B cell (primary cell): ENCODE measurements around the gene TBC1D22A. TPM values are rescaled to one million over a fixed set of nuclear protein-coding genes. Genes with fewer than 3 reads are reported as not detected.

Experiments used
- ATAC-seq: fragments of 200-7000 bp; cut with Tn5 transposase; one replicate; pipeline ENCODE4 v1.10.0; 2021; ENCODE audit warnings: low read depth, mild to moderate bottlenecking, moderate number of reproducible peaks, moderate library complexity
- CTCF ChIA-PET: fragments of 350-600 bp; sonication (Branson Sonifier 250); formaldehyde crosslinking; loops from one replicate; lab custom pipeline; 2021; ENCODE audit warnings: antibody characterized with exemption, inconsistent platforms; lab: Charles Lee
- POLR2A ChIA-PET: fragments of 350-600 bp; sonication (Branson Sonifier 250); formaldehyde crosslinking; loops from one replicate; lab custom pipeline; 2021; ENCODE audit warnings: antibody characterized with exemption; lab: Charles Lee
- DNase-seq: peaks from one replicate; pipeline ENCODE4 v3.0.0; 2013
- H2AFZ ChIP-seq: 2 replicates; pipeline ENCODE4 v1.6.1; 2012; ENCODE audit warnings: mild to moderate bottlenecking, low read depth, low read length; ENCODE audit not compliant: insufficient read depth, poor library complexity, severe bottlenecking
- H3K27ac ChIP-seq, 2 donors: 1 replicate in 1 of 2; 2 replicates in 1 of 2; pipeline ENCODE4 v1.5.1; 2012 to 2013; ENCODE audit warnings: low read length in 2 of 2, mild to moderate bottlenecking in 2 of 2, moderate library complexity in 1 of 2
- H3K27me3 ChIP-seq, 4 experiments: fragments of 200-600 bp in 1 of 4; sonication (generic) in 1 of 4; replicated peaks in 1 of 4; 1 replicate in 2 of 4; 2 replicates in 2 of 4; pipeline versions ENCODE4 v1.6.1 to v1.7.0; 2013 to 2016; ENCODE audit warnings: low read length in 3 of 4, mild to moderate bottlenecking in 2 of 4, mixed read lengths in 1 of 4, moderate library complexity in 1 of 4; ENCODE audit not compliant: insufficient read depth in 4 of 4, control insufficient read depth in 3 of 4; ENCODE audit errors: control extremely low read depth in 1 of 4
- H3K36me3 ChIP-seq, 2 experiments: replicated peaks in 1 of 2; 1 replicate in 1 of 2; 2 replicates in 1 of 2; pipeline versions ENCODE4 v1.6.1 to v1.7.1; 2013; ENCODE audit warnings: low read length in 1 of 2; ENCODE audit not compliant: insufficient read depth in 2 of 2, control insufficient read depth in 1 of 2; ENCODE audit errors: control extremely low read depth in 1 of 2, extremely low read depth in 1 of 2
- H3K4me1 ChIP-seq, 2 donors: fragments of 200-600 bp in 1 of 2; sonication (generic) in 1 of 2; 1 replicate in 1 of 2; 2 replicates in 1 of 2; pipeline versions ENCODE4 v1.5.1 to v1.6.1; 2013 to 2017; ENCODE audit warnings: low read length in 2 of 2; ENCODE audit not compliant: control insufficient read depth in 2 of 2, insufficient read depth in 2 of 2
- H3K4me2 ChIP-seq: replicated peaks from 2 replicates; pipeline ENCODE3; 2012; ENCODE audit warnings: mild to moderate bottlenecking, low read depth, low read length; ENCODE audit not compliant: poor library complexity, severe bottlenecking
- H3K4me3 ChIP-seq, 5 experiments: fragments of 200-600 bp in 1 of 5; sonication (generic) in 1 of 5; 1 replicate in 3 of 5; 2 replicates in 2 of 5; pipeline versions ENCODE4 v1.5.1 to v1.7.0; 2011 to 2016; ENCODE audit warnings: low read length in 4 of 5, mild to moderate bottlenecking in 4 of 5, low read depth in 2 of 5, control low read depth in 1 of 5, moderate library complexity in 1 of 5; ENCODE audit not compliant: insufficient read depth in 1 of 5; ENCODE audit errors: control extremely low read depth in 1 of 5, extremely low read depth in 1 of 5
- H3K79me2 ChIP-seq: fragments of 200-600 bp; sonication (generic); one replicate; pipeline ENCODE4 v1.6.0; 2016; ENCODE audit warnings: low read length; ENCODE audit not compliant: control insufficient read depth, insufficient read depth
- H3K9ac ChIP-seq: fragments of 200-600 bp; sonication (generic); 2 replicates; pipeline ENCODE4 v1.6.1; 2017; ENCODE audit warnings: mild to moderate bottlenecking, low read length, moderate library complexity
- H3K9me3 ChIP-seq, 3 donors: one replicate each; pipeline versions ENCODE4 v1.6.1 to v1.7.1; 2013; ENCODE audit warnings: low read length in 2 of 3; ENCODE audit not compliant: control insufficient read depth in 2 of 3, insufficient read depth in 1 of 3; ENCODE audit errors: control extremely low read depth in 1 of 3
- H4K20me1 ChIP-seq: 2 replicates; pipeline ENCODE4 v1.6.0; 2012; ENCODE audit warnings: mild to moderate bottlenecking, low read length; ENCODE audit not compliant: insufficient read depth, control insufficient read depth, poor library complexity, severe bottlenecking
- H3K27ac Mint-ChIP-seq: one replicate; pipeline ENCODE4 v1.8.0; 2021; ENCODE audit warnings: mixed read lengths
- H3K27me3 Mint-ChIP-seq: one replicate; pipeline ENCODE4 v1.8.0; 2021; ENCODE audit warnings: mixed read lengths
- H3K4me1 Mint-ChIP-seq: one replicate; pipeline ENCODE4 v1.8.0; 2021; ENCODE audit warnings: mixed read lengths
- H3K4me3 Mint-ChIP-seq: one replicate; pipeline ENCODE4 v1.8.0; 2021; ENCODE audit warnings: mixed read lengths
- H3K9me3 Mint-ChIP-seq: one replicate; pipeline ENCODE4 v1.8.0; 2022; ENCODE audit warnings: mixed read lengths; ENCODE audit not compliant: insufficient read depth
- CTCF ChIP-seq: fragments of 200-600 bp; IDR thresholded peaks from one replicate; pipeline ENCODE4 v1.8.0; 2022; ENCODE audit warnings: antibody characterized with exemption, mild to moderate bottlenecking
- EZH2 ChIP-seq: IDR thresholded peaks from 2 replicates; pipeline ENCODE4 v1.6.1; 2012; ENCODE audit warnings: borderline replicate concordance, low read depth, mild to moderate bottlenecking, moderate library complexity, low read length; ENCODE audit not compliant: insufficient read depth, poor library complexity, severe bottlenecking
- WGBS: methylation state at CpG from one replicate; pipeline ENCODE4 v1.1.5; 2013; ENCODE audit warnings: missing lambda C conversion rate; ENCODE audit not compliant: insufficient coverage; 5-methylcytosine and 5-hydroxymethylcytosine counted together
- intact Hi-C: fragments of 100-400 bp; cut with micrococcal nuclease; formaldehyde crosslinking; loops from one replicate; pipeline ENCODE4 v1.10.0; 2022
- polyA plus RNA-seq: library from polyadenylated mRNA; depleted of rRNA; stranded (reverse); fragments of >200 nt; gene quantifications from 2 replicates; pipeline ENCODE4 v1.2.3, GENCODE V29; 2012
- total RNA-seq, 2 donors: library from RNA; stranded (reverse); fragments of 120-200 nt in 1 of 2; gene quantifications; 1 replicate in 1 of 2; 2 replicates in 1 of 2; pipeline versions ENCODE4 v1.2.3 to v1.2.4, GENCODE V29; 2013 to 2022

The TBC1D22A gene
- total and polyA plus RNA-seq, 2 donors (not counting 1 experiment from before 2014, with no cell fraction given): 73.8 to 128 TPM

- Mint-ChIP-seq H3K4me1 (peaks cover 55% of the 10 kb centered on the region), H3K9me3 (no peaks in the 10 kb centered on the region), H3K4me3 (no peak overlapping the region), H3K27ac (no peak overlapping the region), H3K27me3 (no peaks in the 10 kb centered on the region)
- Histone ChIP-seq H3K4me2 (no peak overlapping the region), H3K9me3 (no peaks in the 10 kb centered on the region), H3K27ac (no peak overlapping the region), H4K20me1 (peaks cover 100% of the 10 kb centered on the region), H3K36me3 (peaks cover 1 to 58% of the 10 kb centered on the region in 2 experiments), H3K9ac (no peak overlapping the region), H3K27me3 (no peaks in the 10 kb centered on the region), H3K4me1 (peaks cover 0 to 3% of the 10 kb centered on the region in 2 donors), H3K79me2 (peaks cover 100% of the 10 kb centered on the region), H2AFZ (no peak overlapping the region), H3K4me3 (no peak overlapping the region)
- ChIA-PET CTCF (interaction anchor here (1.1 kb wide), 1 partner anchor 22 kb away, joined by 4 read pairs; no protein-coding TSS in a partner anchor), POLR2A (interaction anchor here (0.6 kb wide), 1 partner anchor 9 kb away, joined by 4 read pairs; no protein-coding TSS in a partner anchor)
- no peak for TF ChIP-seq EZH2
- no peak for TF ChIP-seq CTCF
- ATAC-seq: no peak
- 97% methylated on average over 13 of the region's 15 CpGs for WGBS
- DNase-seq: no peak
- intact Hi-C loops: no loop called here
These were observed 64.1 kb downstream of the TBC1D22A start for GRCh38 chr22:46826438-46827135.

GRCh38 chr22:46827136-46827780 lies 64.8 kb downstream of the TBC1D22A start:
- Histone ChIP-seq H3K36me3 (peaks cover 1 to 62% of the 10 kb centered on the region in 2 experiments), H3K9ac (no peak overlapping the region), H3K4me1 (peaks cover 0 to 3% of the 10 kb centered on the region in 2 donors), H3K9me3 (no peaks in the 10 kb centered on the region), H3K4me3 (no peak overlapping the region), H3K27ac (no peak overlapping the region), H3K79me2 (peaks cover 100% of the 10 kb centered on the region), H4K20me1 (peaks cover 100% of the 10 kb centered on the region), H3K27me3 (no peaks in the 10 kb centered on the region), H2AFZ (no peak overlapping the region), H3K4me2 (no peak overlapping the region)
- 94% methylated on average over 24 of the region's 25 CpGs for WGBS
- Mint-ChIP-seq H3K4me3 (no peak overlapping the region), H3K27me3 (no peaks in the 10 kb centered on the region), H3K4me1 (peaks cover 48% of the 10 kb centered on the region), H3K27ac (no peak overlapping the region), H3K9me3 (no peaks in the 10 kb centered on the region)
- ChIA-PET CTCF (no interaction called here), POLR2A (interaction anchor here (0.6 kb wide), 1 partner anchor 10 kb away, joined by 4 read pairs; no protein-coding TSS in a partner anchor)
- no peak for TF ChIP-seq EZH2
- ATAC-seq: no peak
- intact Hi-C loops: no loop called here
- no peak for DNase-seq
